Epithelial cell of umbilical artery (primary cell): ENCODE measurements around the gene PPP4R2. TPM values are rescaled to one million over a fixed set of nuclear protein-coding genes. Genes with fewer than 3 reads are reported as not detected.

Experiments
- total RNA-seq: library from RNA; depleted of rRNA; stranded (reverse); fragments of >200 nt; gene quantifications from 2 replicates; pipeline ENCODE4 v1.2.3, GENCODE V29; 2014

PPP4R2 gene, protein sequence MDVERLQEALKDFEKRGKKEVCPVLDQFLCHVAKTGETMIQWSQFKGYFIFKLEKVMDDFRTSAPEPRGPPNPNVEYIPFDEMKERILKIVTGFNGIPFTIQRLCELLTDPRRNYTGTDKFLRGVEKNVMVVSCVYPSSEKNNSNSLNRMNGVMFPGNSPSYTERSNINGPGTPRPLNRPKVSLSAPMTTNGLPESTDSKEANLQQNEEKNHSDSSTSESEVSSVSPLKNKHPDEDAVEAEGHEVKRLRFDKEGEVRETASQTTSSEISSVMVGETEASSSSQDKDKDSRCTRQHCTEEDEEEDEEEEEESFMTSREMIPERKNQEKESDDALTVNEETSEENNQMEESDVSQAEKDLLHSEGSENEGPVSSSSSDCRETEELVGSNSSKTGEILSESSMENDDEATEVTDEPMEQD
- total RNA-seq, result 79.3 and 86.8 TPM in 2 replicates

DNA sequence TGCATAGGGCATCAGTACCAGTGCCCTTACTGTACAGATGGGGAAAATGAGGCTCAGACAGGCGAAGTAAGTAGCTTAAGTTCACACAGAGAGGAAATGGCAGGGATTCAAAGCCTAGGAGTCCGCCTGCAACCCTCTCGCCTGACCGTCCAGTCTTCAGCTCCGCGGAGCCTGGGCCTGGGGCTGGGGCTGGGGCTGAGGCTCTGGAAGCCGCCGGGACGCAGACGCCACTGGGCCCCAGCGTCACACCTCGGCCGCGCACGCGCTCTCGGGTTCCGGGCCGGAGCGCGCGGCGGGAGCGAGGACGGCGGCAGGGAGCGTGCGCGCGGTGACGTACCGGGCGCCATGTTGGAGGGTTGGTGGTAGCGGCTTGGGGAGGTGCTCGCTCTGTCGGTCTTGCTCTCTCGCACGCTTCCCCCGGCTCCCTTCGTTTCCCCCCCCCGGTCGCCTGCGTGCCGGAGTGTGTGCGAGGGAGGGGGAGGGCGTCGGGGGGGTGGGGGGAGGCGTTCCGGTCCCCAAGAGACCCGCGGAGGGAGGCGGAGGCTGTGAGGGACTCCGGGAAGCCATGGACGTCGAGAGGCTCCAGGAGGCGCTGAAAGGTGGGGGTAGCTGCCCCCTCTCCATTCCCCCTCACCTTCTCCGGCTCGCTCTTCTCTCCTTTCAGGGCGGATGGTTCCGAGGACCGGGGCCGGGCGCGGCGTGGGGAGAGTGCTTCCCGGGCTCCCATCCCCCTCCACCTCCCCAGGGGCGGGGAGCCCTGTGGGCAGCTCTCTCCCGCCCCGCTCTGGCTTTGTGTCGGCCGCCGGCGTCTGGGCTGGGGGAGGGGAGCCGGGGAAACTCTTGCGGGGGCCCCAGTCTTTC lies at the start of gene PPP4R2:
Gene PPP4R2 (plus strand): TSS at position 339 of the 861 bp plus-strand sequence. CDS start 227 bp downstream, at position 566.

DNA sequence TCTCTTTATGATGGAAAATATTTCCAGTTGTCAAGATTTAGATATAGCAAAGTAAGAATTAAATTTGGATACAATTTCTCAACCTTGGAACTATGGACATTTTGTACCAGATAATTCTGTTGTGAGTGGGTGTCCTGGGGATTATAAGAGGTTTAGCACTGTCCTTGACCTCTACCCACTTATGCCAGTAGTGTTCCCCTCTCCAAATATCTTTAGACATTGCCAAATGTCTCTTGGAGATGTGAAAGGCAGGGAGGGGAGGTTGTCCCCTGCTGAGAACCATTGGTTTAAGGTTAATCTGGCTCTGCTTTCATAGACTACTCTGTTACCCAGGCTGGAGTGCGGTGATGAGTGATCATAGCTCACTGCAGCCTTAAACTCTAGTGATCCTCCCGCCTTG lies 64.8 kb downstream of the PPP4R2 start, which contains the start of gene EBLN2:
Gene EBLN2 (plus strand): TSS at position 244 of the 400 bp plus-strand sequence. CDS start 423 bp downstream, outside the sequence.

Other genes with a start within 250 kb of the PPP4R2 start
- gene SHQ1, start 148.4 kb upstream of the PPP4R2 start, total RNA-seq, result 20.1 and 22.5 TPM in 2 replicates
- gene GXYLT2, start 108.8 kb upstream of the PPP4R2 start, total RNA-seq, result 0.65 and 3.0 TPM in 2 replicates
- 2.9 and 10.0 TPM in 2 replicates for gene EBLN2, start 64.8 kb downstream of the PPP4R2 start, total RNA-seq